ENCODE data around the gene HHLA2. TPM values are rescaled to one million over a fixed set of nuclear protein-coding genes. Genes with fewer than 3 reads are reported as not detected.

HHLA2 gene
- total and polyA plus RNA-seq, 2 of the 8 experiments (the other 6 are each of a cell fraction or from before 2014, with no cell fraction given), result not detected

DNA sequence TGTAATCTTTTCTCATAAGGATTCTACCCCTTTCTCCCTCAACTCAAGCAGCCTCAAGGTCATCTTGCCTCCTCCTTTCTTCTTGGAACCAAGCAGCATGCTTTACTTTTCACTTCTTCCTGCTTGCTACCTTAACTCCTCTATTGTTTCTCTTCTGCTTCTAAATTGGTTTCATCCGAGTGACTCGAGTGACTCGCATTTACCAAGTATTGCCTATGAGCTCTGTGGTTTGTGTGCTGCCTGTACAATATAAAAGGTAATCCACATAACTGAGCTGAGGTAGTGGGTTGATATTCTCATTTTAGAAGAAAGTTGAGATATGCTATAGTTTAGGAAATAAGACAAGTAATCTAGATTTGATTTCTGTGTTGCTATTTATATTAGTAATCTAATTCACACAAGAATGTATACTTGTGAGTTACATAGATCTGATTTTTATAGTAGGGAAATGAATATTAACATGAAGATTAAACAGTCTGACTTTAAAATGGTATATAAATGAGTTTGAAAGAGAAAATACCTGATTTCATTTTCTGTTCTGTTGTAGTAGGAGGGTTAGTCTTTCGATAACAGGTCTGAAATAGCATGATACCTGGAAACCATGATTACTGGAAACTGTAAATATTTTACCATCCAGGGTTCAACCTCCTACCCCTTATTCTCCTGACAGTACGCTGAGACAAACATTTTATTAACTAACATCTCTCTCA lies 5.5 kb downstream of the HHLA2 start:
- no peak overlapping the region for H3K4me3 ChIP-seq (ENCODE audit: extremely low read depth in 1 of 4, insufficient read depth in 2 of 4, low read depth in 3 of 4, low read length in 4 of 4)
- ChIA-PET CTCF (ENCODE audit: partially characterized antibody) (no interaction called here), POLR2A (ENCODE audit: partially characterized antibody) (no interaction called here)
- H3K9me3 ChIP-seq (ENCODE audit: insufficient read depth in 2 of 2, low read depth in 1 of 2, low read length in 1 of 2), result no peaks in the 10 kb centered on the region
- TF ChIP-seq PHF8 (conservative IDR thresholded peaks at IDR 0.05; ENCODE audit: low read depth, low read length) (no peak), BCL11A (IDR thresholded peaks at IDR 0.05; ENCODE audit: low read depth in 2 of 2, low read length in 2 of 2) (no peak), CEBPB (IDR thresholded peaks at IDR 0.05; ENCODE audit: low read depth, low read length) (no peak), TBP (IDR thresholded peaks at IDR 0.05; ENCODE audit: low read depth, low read length) (no peak), RAD21 (IDR thresholded peaks at IDR 0.05 in 1 of 2, conservative IDR thresholded peaks at IDR 0.05 in 1 of 2; ENCODE audit: low read depth in 2 of 2, low read length in 2 of 2) (no peak)
- no peaks in the 10 kb centered on the region for H4K20me1 ChIP-seq (replicated peaks in 1 of 2; ENCODE audit: control insufficient read depth in 1 of 2, insufficient read depth in 2 of 2, low read length in 2 of 2)
- H2BK120ac ChIP-seq (replicated peaks; ENCODE audit: low read depth, low read length), result no peak overlapping the region
- 0 out of 2 replicates have a peak overlapping the region, but pooled peaks have one; percentile 52 for H2AFZ ChIP-seq (ENCODE audit: low read length)
- H3K27ac ChIP-seq (ENCODE audit: low read depth, low read length), result no peak overlapping the region
- H3K18ac ChIP-seq (ENCODE audit: extremely low read depth, low read length), result no peak overlapping the region
- no peaks in the 10 kb centered on the region for H3K79me1 ChIP-seq (ENCODE audit: low read depth, low read length)
- 85% methylated on average over 5 of the region's 5 CpGs; no CpG with 5 or more reads in 1 of the 2 experiments for WGBS, 2 experiments (ENCODE audit: extremely low coverage in 1 of 2, insufficient coverage in 1 of 2, insufficient read length in 1 of 2, insufficient replicate concordance in 2 of 2, low coverage in 1 of 2, low lambda C conversion rate in 2 of 2, missing lambda C conversion rate in 1 of 2)
- H3K4me2 ChIP-seq (ENCODE audit: insufficient read depth in 1 of 2, low read depth in 2 of 2, low read length in 2 of 2), result no peak overlapping the region
- peaks cover 0 to 2% (median under 1%) of the 10 kb centered on the region in 4 experiments; a peak in 1 of 7 replicates for H3K4me1 ChIP-seq (replicated peaks in 1 of 4; ENCODE audit: control insufficient read depth in 3 of 4, insufficient read depth in 4 of 4, low read length in 3 of 4)
- no peak overlapping the region for H3K4ac ChIP-seq (replicated peaks; ENCODE audit: insufficient read length, low read depth, low read length)
- no peaks in the 10 kb centered on the region for H3K36me3 ChIP-seq (ENCODE audit: control insufficient read depth in 2 of 4, insufficient read depth in 4 of 4, low read length in 3 of 4)
- H3K79me2 ChIP-seq (ENCODE audit: control insufficient read depth in 1 of 2, insufficient read depth in 2 of 2, low read length in 2 of 2), result no peaks in the 10 kb centered on the region
- no peaks in the 10 kb centered on the region for H3K27me3 ChIP-seq (replicated peaks in 1 of 4; ENCODE audit: control insufficient read depth in 3 of 4, extremely low read depth in 1 of 4, insufficient read depth in 3 of 4, low read length in 3 of 4)
- no peak overlapping the region for H4K5ac ChIP-seq (ENCODE audit: insufficient read length, low read depth, low read length)
- no peak overlapping the region for H3K14ac ChIP-seq (ENCODE audit: insufficient read length)
- no peak overlapping the region for H2BK15ac ChIP-seq (ENCODE audit: low read length)
- H2BK5ac ChIP-seq (ENCODE audit: low read depth, low read length), result no peak overlapping the region
- no peak overlapping the region for H3K9ac ChIP-seq (replicated peaks in 1 of 4; ENCODE audit: extremely low read depth in 1 of 4, low read depth in 3 of 4, low read length in 3 of 4)
- no peak overlapping the region for H4K8ac ChIP-seq (ENCODE audit: extremely low read depth, insufficient read depth, low read length)
- no peak overlapping the region for H2AK5ac ChIP-seq (ENCODE audit: low read depth, low read length)
- no peak overlapping the region for H2BK20ac ChIP-seq (ENCODE audit: low read length)
- no peak overlapping the region for H4K91ac ChIP-seq (replicated peaks; ENCODE audit: insufficient read length, low read length)
- no peaks in the 10 kb centered on the region for H3K23me2 ChIP-seq (ENCODE audit: low read depth, low read length)
- no peak overlapping the region for H3K56ac ChIP-seq (replicated peaks; ENCODE audit: insufficient read length, low read depth, low read length)
- H3K23ac ChIP-seq (ENCODE audit: insufficient read length), result no peak overlapping the region
- no peak for DNase-seq (ENCODE audit: low read depth in 1 of 2, low spot score in 2 of 2)
- no peak overlapping the region for H2BK12ac ChIP-seq (ENCODE audit: low read depth, low read length)
- no peak for FAIRE-seq
